Adipocyte (in vitro differentiated cells): ENCODE results near the gene TOP2A.

Experiments used
- DNase-seq: peaks from one replicate; pipeline ENCODE4 v3.0.0-alpha.2; 2015; ENCODE audit warnings: low read depth
- H3K27me3 ChIP-seq: replicated peaks from 2 replicates; pipeline ENCODE4 v1.7.0; 2013; ENCODE audit warnings: mild to moderate bottlenecking, low read length, moderate library complexity; ENCODE audit not compliant: control insufficient read depth, insufficient read depth
- H3K36me3 ChIP-seq: 2 replicates; pipeline ENCODE4 v1.7.0; 2013; ENCODE audit warnings: low read length, mild to moderate bottlenecking, moderate library complexity; ENCODE audit not compliant: control insufficient read depth, insufficient read depth, severe bottlenecking
- H3K4me1 ChIP-seq: 2 replicates; pipeline ENCODE4 v1.7.0; 2013; ENCODE audit warnings: mild to moderate bottlenecking, low read length, moderate library complexity; ENCODE audit not compliant: control insufficient read depth, insufficient read depth
- H3K4me3 ChIP-seq: 2 replicates; pipeline ENCODE4 v1.7.0; 2013; ENCODE audit warnings: mild to moderate bottlenecking, low read length, moderate library complexity
- H3K9ac ChIP-seq: 2 replicates; pipeline ENCODE4 v1.7.0; 2013; ENCODE audit warnings: mild to moderate bottlenecking, low read length, moderate library complexity
- H3K9me3 ChIP-seq: 2 replicates; pipeline ENCODE4 v1.7.0; 2013; ENCODE audit warnings: mild to moderate bottlenecking, low read length, moderate library complexity; ENCODE audit not compliant: control insufficient read depth

Gene TOP2A

GRCh38 chr17:40352779-40353394 lies 64.8 kb downstream of the TOP2A start:
- H3K36me3 ChIP-seq = peaks cover 54% of the 10 kb centered on the region
- H3K9ac ChIP-seq = peak overlapping the region; percentile 34
- peaks cover 52% of the 10 kb centered on the region for H3K4me1 ChIP-seq
- H3K9me3 ChIP-seq = no peaks in the 10 kb centered on the region
- DNase-seq = no peak
- no peak overlapping the region for H3K4me3 ChIP-seq
- H3K27me3 ChIP-seq = no peaks in the 10 kb centered on the region

- H3K9ac ChIP-seq = no peak overlapping the region
- peaks cover 52% of the 10 kb centered on the region for H3K4me1 ChIP-seq
- no peak for DNase-seq
- H3K27me3 ChIP-seq = no peaks in the 10 kb centered on the region
- no peak overlapping the region for H3K4me3 ChIP-seq
- H3K9me3 ChIP-seq = no peaks in the 10 kb centered on the region
- H3K36me3 ChIP-seq = peaks cover 54% of the 10 kb centered on the region
Observed at GRCh38 chr17:40352237-40352778, 65.4 kb downstream of the TOP2A start.

GRCh38 chr17:40351359-40352236 lies 66.1 kb downstream of the TOP2A start:
- H3K27me3 ChIP-seq = no peaks in the 10 kb centered on the region
- H3K9ac ChIP-seq = no peak overlapping the region
- no peaks in the 10 kb centered on the region for H3K9me3 ChIP-seq
- H3K4me3 ChIP-seq = no peak overlapping the region
- H3K4me1 ChIP-seq = peaks cover 59% of the 10 kb centered on the region
- peaks cover 53% of the 10 kb centered on the region for H3K36me3 ChIP-seq
- DNase-seq = no peak

GRCh38 chr17:40350689-40351358 lies 66.9 kb downstream of the TOP2A start:
- Histone ChIP-seq H3K36me3 (peaks cover 49% of the 10 kb centered on the region), H3K9ac (no peak overlapping the region), H3K27me3 (no peaks in the 10 kb centered on the region), H3K4me3 (no peak overlapping the region), H3K4me1 (peaks cover 61% of the 10 kb centered on the region), H3K9me3 (no peaks in the 10 kb centered on the region)
- no peak for DNase-seq

GRCh38 chr17:40349895-40350688 lies 67.6 kb downstream of the TOP2A start:
- Histone ChIP-seq H3K4me3 (no peak overlapping the region), H3K4me1 (peaks cover 60% of the 10 kb centered on the region), H3K9me3 (no peaks in the 10 kb centered on the region), H3K36me3 (peaks cover 42% of the 10 kb centered on the region), H3K9ac (no peak overlapping the region), H3K27me3 (no peaks in the 10 kb centered on the region)
- DNase-seq = no peak

GRCh38 chr17:40349477-40349894 lies 68.2 kb downstream of the TOP2A start:
- Histone ChIP-seq H3K9me3 (no peaks in the 10 kb centered on the region), H3K9ac (peak overlapping the region; percentile 1), H3K4me1 (peaks cover 66% of the 10 kb centered on the region), H3K4me3 (no peak overlapping the region), H3K27me3 (no peaks in the 10 kb centered on the region), H3K36me3 (peaks cover 41% of the 10 kb centered on the region)
- DNase-seq = no peak

- H3K36me3 ChIP-seq = peaks cover 37% of the 10 kb centered on the region
- no peak overlapping the region for H3K4me3 ChIP-seq
- no peaks in the 10 kb centered on the region for H3K27me3 ChIP-seq
- H3K9me3 ChIP-seq = no peaks in the 10 kb centered on the region
- DNase-seq = no peak
- H3K4me1 ChIP-seq = peaks cover 73% of the 10 kb centered on the region
- peak overlapping the region; percentile 1 for H3K9ac ChIP-seq
Observed at GRCh38 chr17:40348562-40349476, 68.9 kb downstream of the TOP2A start.

GRCh38 chr17:40348136-40348504 lies 69.6 kb downstream of the TOP2A start:
- Histone ChIP-seq H3K9ac (no peak overlapping the region), H3K4me1 (peaks cover 79% of the 10 kb centered on the region), H3K9me3 (no peaks in the 10 kb centered on the region), H3K4me3 (no peak overlapping the region), H3K27me3 (no peaks in the 10 kb centered on the region), H3K36me3 (peaks cover 32% of the 10 kb centered on the region)
- no peak for DNase-seq

GRCh38 chr17:40347319-40348135 lies 70.2 kb downstream of the TOP2A start:
- Histone ChIP-seq H3K9me3 (no peaks in the 10 kb centered on the region), H3K27me3 (no peaks in the 10 kb centered on the region), H3K4me3 (no peak overlapping the region), H3K36me3 (peaks cover 26% of the 10 kb centered on the region), H3K4me1 (peaks cover 78% of the 10 kb centered on the region), H3K9ac (no peak overlapping the region)
- DNase-seq = no peak
